ENCODE results near the gene FAM234B. TPM values are rescaled to one million over a fixed set of nuclear protein-coding genes. Genes with fewer than 3 reads are reported as not detected.

Gene FAM234B
- total RNA-seq, 1 experiment from 2014 or later: 25.9 TPM

- no peaks in the 10 kb centered on the region for H3K36me3 Mint-ChIP-seq
- ATAC-seq: no peak
- peaks cover 50% of the 10 kb centered on the region for H3K4me1 Mint-ChIP-seq
- POLR2A ChIA-PET: interaction anchor here (1.5 kb wide), 1 partner anchor 12 kb away, joined by 3 read pairs; no protein-coding TSS in a partner anchor
- TF ChIP-seq SMAD4 (CRISPR knock-in tag; IDR thresholded peaks at IDR 0.05) (no peak), ZNF532 (CRISPR knock-in tag; IDR thresholded peaks at IDR 0.05; ENCODE audit: borderline replicate concordance) (no peak), CTCF (IDR thresholded peaks at IDR 0.05) (no peak)
- no peak for DNase-seq (ENCODE audit: low spot score)
- CTCF ChIA-PET: interaction anchor here (0.7 to 5.8 kb wide), 10 partner anchors 12 to 184 kb away, joined by 3 to 47 read pairs (median 9); no protein-coding TSS in a partner anchor
- peaks cover 3% of the 10 kb centered on the region for H3K27me3 Mint-ChIP-seq (ENCODE audit: low read depth)
- H3K27ac Mint-ChIP-seq: peak overlapping the region; percentile 36
- peak overlapping the region; percentile 74 for H3K4me3 Mint-ChIP-seq
- H3K9me3 Mint-ChIP-seq: no peaks in the 10 kb centered on the region
These were observed 56.4 kb downstream of the FAM234B start for GRCh38 chr12:13100605-13100881.

- H3K36me3 Mint-ChIP-seq: no peaks in the 10 kb centered on the region
- peak overlapping the region; percentile 74 for H3K4me3 Mint-ChIP-seq
- DNase-seq (ENCODE audit: low spot score): peak; percentile 87
- H3K27me3 Mint-ChIP-seq (ENCODE audit: low read depth): peaks cover 3% of the 10 kb centered on the region
- H3K4me1 Mint-ChIP-seq: peaks cover 46% of the 10 kb centered on the region
- H3K27ac Mint-ChIP-seq: peak overlapping the region; percentile 36
- H3K9me3 Mint-ChIP-seq: no peaks in the 10 kb centered on the region
- POLR2A ChIA-PET: interaction anchor here (1.5 to 1.8 kb wide), 2 partner anchors 13 to 14 kb away, joined by 3 to 6 read pairs; no protein-coding TSS in a partner anchor
- CTCF ChIA-PET: interaction anchor here (0.7 to 5.8 kb wide), 11 partner anchors 12 to 185 kb away, joined by 3 to 47 read pairs (median 8); no protein-coding TSS in a partner anchor
- peak; percentile 83 for ATAC-seq
- no peak for TF ChIP-seq MXD4 (CRISPR knock-in tag; IDR thresholded peaks at IDR 0.05; ENCODE audit: borderline replicate concordance)
- no peak for TF ChIP-seq GTF2I (CRISPR knock-in tag; conservative IDR thresholded peaks at IDR 0.05)
- TF ChIP-seq IRF2 (CRISPR knock-in tag; IDR thresholded peaks at IDR 0.05; ENCODE audit: borderline replicate concordance, low read depth): no peak
- 0 out of 2 replicates have a peak, but pooled peaks have one; percentile 52 for TF ChIP-seq MAX (CRISPR knock-in tag; IDR thresholded peaks at IDR 0.05)
- TF ChIP-seq MYBL2 (CRISPR knock-in tag; IDR thresholded peaks at IDR 0.05): 0 out of 2 replicates have a peak, but pooled peaks have one; percentile 13
- TF ChIP-seq HMGA2 (CRISPR knock-in tag; IDR thresholded peaks at IDR 0.05): no peak
- no peak for TF ChIP-seq SMAD3 (CRISPR knock-in tag; IDR thresholded peaks at IDR 0.05; ENCODE audit: borderline replicate concordance)
- TF ChIP-seq ZNF512 (CRISPR knock-in tag; IDR thresholded peaks at IDR 0.05; ENCODE audit: borderline replicate concordance): no peak
- 0 out of 2 replicates have a peak, but pooled peaks have one; percentile 43 for TF ChIP-seq E2F5 (CRISPR knock-in tag; IDR thresholded peaks at IDR 0.05)
- no peak for TF ChIP-seq NFE2L1 (CRISPR knock-in tag; IDR thresholded peaks at IDR 0.05)
- no peak for TF ChIP-seq ZNF281 (CRISPR knock-in tag; IDR thresholded peaks at IDR 0.05)
- TF ChIP-seq ZNF232 (CRISPR knock-in tag; IDR thresholded peaks at IDR 0.05): no peak
- no peak for TF ChIP-seq SOX15 (CRISPR knock-in tag; IDR thresholded peaks at IDR 0.05)
- no peak for TF ChIP-seq CDX4 (CRISPR knock-in tag; IDR thresholded peaks at IDR 0.05; ENCODE audit: borderline replicate concordance)
- no peak for TF ChIP-seq RELA (CRISPR knock-in tag; IDR thresholded peaks at IDR 0.05; ENCODE audit: borderline replicate concordance)
- TF ChIP-seq USF2 (CRISPR knock-in tag; IDR thresholded peaks at IDR 0.05): no peak
These were observed 56.9 kb downstream of the FAM234B start for GRCh38 chr12:13100882-13101769.

All from WTC11 (cell line).